H9 (cell line): ENCODE measurements around the gene ATP8A1. TPM values are rescaled to one million over a fixed set of nuclear protein-coding genes. Genes with fewer than 3 reads are reported as not detected.

ENCODE experiments used
- DNase-seq: peaks from one replicate; pipeline ENCODE4 v3.0.0-alpha.2; 2017
- H2AFZ ChIP-seq: one replicate; pipeline ENCODE4 v1.6.1; 2013; ENCODE audit warnings: mild to moderate bottlenecking, low read length, control low read depth, moderate library complexity
- H2AK5ac ChIP-seq: 2 replicates; pipeline ENCODE4 v1.6.1; 2013; ENCODE audit warnings: low read length, control low read depth, mixed read lengths; ENCODE audit not compliant: insufficient read length
- H2BK120ac ChIP-seq: one replicate; pipeline ENCODE4 v1.6.1; 2013; ENCODE audit warnings: low read depth, mild to moderate bottlenecking, low read length, control low read depth, inconsistent platforms; ENCODE audit not compliant: poor library complexity, severe bottlenecking
- H2BK12ac ChIP-seq: 2 replicates; pipeline ENCODE4 v1.6.1; 2013; ENCODE audit warnings: low read length, control low read depth, mixed read lengths, low read depth; ENCODE audit not compliant: insufficient read length
- H2BK15ac ChIP-seq: 2 replicates; pipeline ENCODE4 v1.6.1; 2013; ENCODE audit warnings: low read depth, low read length, control low read depth
- H2BK20ac ChIP-seq: one replicate; pipeline ENCODE4 v1.6.1; 2013; ENCODE audit warnings: low read depth, mild to moderate bottlenecking, low read length, control low read depth, inconsistent platforms; ENCODE audit not compliant: poor library complexity, severe bottlenecking
- H2BK5ac ChIP-seq: 2 replicates; pipeline ENCODE4 v1.6.1; 2013; ENCODE audit warnings: low read length, control low read depth, mixed read lengths; ENCODE audit not compliant: insufficient read length
- H3K14ac ChIP-seq: 2 replicates; pipeline ENCODE4 v1.6.1; 2013; ENCODE audit warnings: low read length, control low read depth; ENCODE audit not compliant: insufficient read depth
- H3K18ac ChIP-seq: 2 replicates; pipeline ENCODE4 v1.6.1; 2013; ENCODE audit warnings: low read depth, mild to moderate bottlenecking, mixed read lengths, low read length, control low read depth; ENCODE audit not compliant: insufficient read length
- H3K23ac ChIP-seq: 2 replicates; pipeline ENCODE4 v1.6.1; 2013; ENCODE audit warnings: low read length, control low read depth, mixed read lengths, low read depth; ENCODE audit not compliant: insufficient read length
- H3K23me2 ChIP-seq: 2 replicates; pipeline ENCODE4 v1.6.1; 2013; ENCODE audit warnings: low read depth, mild to moderate bottlenecking, mixed read lengths, low read length, control low read depth; ENCODE audit not compliant: insufficient read length, poor library complexity, severe bottlenecking
- H3K27ac ChIP-seq: 2 replicates; pipeline ENCODE4 v1.5.1; 2013; ENCODE audit warnings: low read length, control low read depth, mixed read lengths, low read depth; ENCODE audit not compliant: insufficient read length
- H3K27me3 ChIP-seq: 2 replicates; pipeline ENCODE4 v1.6.1; 2013; ENCODE audit warnings: low read length, control low read depth, inconsistent platforms; ENCODE audit not compliant: insufficient read depth
- H3K4ac ChIP-seq: 2 replicates; pipeline ENCODE4 v1.6.1; 2013; ENCODE audit warnings: low read depth, mild to moderate bottlenecking, control low read depth, inconsistent platforms, low read length, moderate library complexity
- H3K4me1 ChIP-seq: 2 replicates; pipeline ENCODE4 v1.6.1; 2013; ENCODE audit warnings: low read length, control low read depth, inconsistent platforms; ENCODE audit not compliant: insufficient read depth
- H3K4me2 ChIP-seq: 2 replicates; pipeline ENCODE4 v1.6.1; 2013; ENCODE audit warnings: low read length, control low read depth, mixed read lengths; ENCODE audit not compliant: insufficient read length, insufficient read depth
- H3K56ac ChIP-seq: 2 replicates; pipeline ENCODE4 v1.6.1; 2013; ENCODE audit warnings: low read depth, mild to moderate bottlenecking, mixed read lengths, low read length, control low read depth; ENCODE audit not compliant: insufficient read length
- H3K79me1 ChIP-seq: 2 replicates; pipeline ENCODE4 v1.6.1; 2013; ENCODE audit warnings: low read depth, mild to moderate bottlenecking, moderate library complexity, low read length, control low read depth, inconsistent platforms; ENCODE audit not compliant: insufficient read depth, poor library complexity, severe bottlenecking
- H3K79me2 ChIP-seq: 2 replicates; pipeline ENCODE4 v1.6.1; 2013; ENCODE audit warnings: low read length, control low read depth, inconsistent platforms; ENCODE audit not compliant: insufficient read depth
- H3K9ac ChIP-seq: 2 replicates; pipeline ENCODE4 v1.6.1; 2013; ENCODE audit warnings: low read length, control low read depth, mixed read lengths; ENCODE audit not compliant: insufficient read length; ENCODE audit errors: extremely low read depth
- H3K9me3 ChIP-seq: one replicate; pipeline ENCODE4 v1.6.1; 2013; ENCODE audit warnings: low read depth, low read length, inconsistent platforms; ENCODE audit not compliant: control insufficient read depth
- H3T11ph ChIP-seq: one replicate; pipeline ENCODE4 v1.6.1; 2013; ENCODE audit warnings: mild to moderate bottlenecking, low read length, control low read depth, inconsistent platforms
- H4K20me1 ChIP-seq: one replicate; pipeline ENCODE4 v1.6.1; 2013; ENCODE audit not compliant: control insufficient read depth, insufficient read length, insufficient read depth
- H4K5ac ChIP-seq: 2 replicates; pipeline ENCODE4 v1.6.1; 2013; ENCODE audit warnings: low read depth, mild to moderate bottlenecking, mixed read lengths, low read length, control low read depth; ENCODE audit not compliant: insufficient read length
- H4K8ac ChIP-seq: replicated peaks from 2 replicates; pipeline ENCODE4 v1.6.1; 2013; ENCODE audit warnings: low read length, control low read depth, mixed read lengths, low read depth; ENCODE audit not compliant: insufficient read length
- H4K91ac ChIP-seq: 2 replicates; pipeline ENCODE4 v1.6.1; 2013; ENCODE audit warnings: low read depth, mild to moderate bottlenecking, moderate library complexity, mixed read lengths, low read length, control low read depth; ENCODE audit not compliant: insufficient read length
- H3K27ac Mint-ChIP-seq, 3 experiments: 2 replicates in 2 of 3; 3 replicates in 1 of 3; pipeline ENCODE4 v1.8.0; 2020 to 2021; ENCODE audit warnings: mixed read lengths in 3 of 3, mild to moderate bottlenecking in 1 of 3, moderate library complexity in 1 of 3
- H3K27me3 Mint-ChIP-seq: 2 replicates; pipeline ENCODE4 v1.8.0; 2021; ENCODE audit warnings: low read depth, mild to moderate bottlenecking, moderate library complexity, mixed read lengths
- H3K36me3 Mint-ChIP-seq, 3 experiments: 2 replicates in 2 of 3; 3 replicates in 1 of 3; pipeline ENCODE4 v1.8.0; 2020 to 2021; ENCODE audit warnings: low read depth in 3 of 3, mixed read lengths in 3 of 3; ENCODE audit not compliant: insufficient read depth in 1 of 3
- H3K4me1 Mint-ChIP-seq, 2 experiments: 2 replicates each; pipeline ENCODE4 v1.8.0; 2020; ENCODE audit warnings: mixed read lengths in 2 of 2
- H3K4me3 Mint-ChIP-seq, 2 experiments: 2 replicates in 1 of 2; 3 replicates in 1 of 2; pipeline ENCODE4 v1.8.0; 2020 to 2021; ENCODE audit warnings: mild to moderate bottlenecking in 2 of 2, mixed read lengths in 2 of 2, moderate library complexity in 1 of 2
- H3K9me3 Mint-ChIP-seq, 2 experiments: 2 replicates in 1 of 2; 3 replicates in 1 of 2; pipeline ENCODE4 v1.8.0; 2020; ENCODE audit warnings: mild to moderate bottlenecking in 2 of 2, mixed read lengths in 2 of 2, moderate library complexity in 1 of 2
- CTCF ChIP-seq: fragments of 200-600 bp; sonication (generic); conservative IDR thresholded peaks from 3 replicates; pipeline ENCODE4 v1.8.0; 2021; ENCODE audit warnings: antibody characterized with exemption, mild to moderate bottlenecking
- WGBS: extraction: QIAGEN DNeasy Blood & Tissue Kit; methylation state at CpG from one replicate; pipeline ENCODE4 v1.1.7; 2013; ENCODE audit warnings: missing lambda C conversion rate, low lambda C conversion rate, mixed read lengths; ENCODE audit not compliant: insufficient read length; ENCODE audit errors: extremely low coverage; 5-methylcytosine and 5-hydroxymethylcytosine counted together
- total RNA-seq: library from RNA; stranded (reverse); gene quantifications from 2 replicates; pipeline ENCODE4 v1.2.1, GENCODE V29; 2021

ATP8A1 gene
- total RNA-seq, 1 experiment from 2014 or later = 5.1 TPM

- H3K27ac ChIP-seq = no peak overlapping the region
- Mint-ChIP-seq H3K4me1 (peaks cover 51 to 61% of the 10 kb centered on the region in 2 experiments), H3K4me3 (peak overlapping the region; percentile 68 to 92), H3K9me3 (no peaks in the 10 kb centered on the region; a peak in 1 of 5 replicates), H3K27me3 (peaks cover 90% of the 10 kb centered on the region), H3K36me3 (peaks cover 0 to 2% (median 0%) of the 10 kb centered on the region in 3 experiments; a peak in 1 of 7 replicates), H3K27ac (no peak overlapping the region)
- H3K14ac ChIP-seq = no peak overlapping the region
- H2AK5ac ChIP-seq = no peak overlapping the region
- no peak overlapping the region for H4K8ac ChIP-seq
- H3K18ac ChIP-seq = no peak overlapping the region
- H3K79me2 ChIP-seq = no peaks in the 10 kb centered on the region
- no peak overlapping the region for H2BK12ac ChIP-seq
- no peak overlapping the region for H3T11ph ChIP-seq
- no peak for DNase-seq
- H2BK120ac ChIP-seq = no peak overlapping the region
- peaks cover 42% of the 10 kb centered on the region for H3K27me3 ChIP-seq
- H3K23me2 ChIP-seq = peaks cover 32% of the 10 kb centered on the region
- no peak overlapping the region for H4K5ac ChIP-seq
- H3K56ac ChIP-seq = no peak overlapping the region
- H3K79me1 ChIP-seq = no peaks in the 10 kb centered on the region
- H2BK20ac ChIP-seq = no peak overlapping the region
- no peak for TF ChIP-seq CTCF
- H3K4me1 ChIP-seq = peaks cover 5% of the 10 kb centered on the region; the same call in 1 of the 2 replicates
- H3K23ac ChIP-seq = no peak overlapping the region
- H4K91ac ChIP-seq = no peak overlapping the region
- no peaks in the 10 kb centered on the region for H3K9me3 ChIP-seq
- no peak overlapping the region for H2BK15ac ChIP-seq
- H2AFZ ChIP-seq = no peak overlapping the region
- H3K9ac ChIP-seq = no peak overlapping the region
- no peak overlapping the region for H3K4ac ChIP-seq
- no peak overlapping the region for H2BK5ac ChIP-seq
- H4K20me1 ChIP-seq = no peaks in the 10 kb centered on the region
- WGBS = no CpG with 5 or more reads among the region's 17 CpGs
- H3K4me2 ChIP-seq = peak overlapping the region; percentile 57
Observed at GRCh38 chr4:42396361-42396751, 260.5 kb downstream of the ATP8A1 start.
